ENCODE results near the gene OR7D4. TPM values are rescaled to one million over a fixed set of nuclear protein-coding genes. Genes with fewer than 3 reads are reported as not detected.
"Not testable (repeated sequence)": the region's sequence is repeated elsewhere in the genome, so short reads cannot be mapped to it uniquely, and the experiment has no call there.

OR7D4 gene
- polyA plus RNA-seq, 1 donor (not counting 4 experiments of a cell fraction or from before 2014, with no cell fraction given): not detected

DNA sequence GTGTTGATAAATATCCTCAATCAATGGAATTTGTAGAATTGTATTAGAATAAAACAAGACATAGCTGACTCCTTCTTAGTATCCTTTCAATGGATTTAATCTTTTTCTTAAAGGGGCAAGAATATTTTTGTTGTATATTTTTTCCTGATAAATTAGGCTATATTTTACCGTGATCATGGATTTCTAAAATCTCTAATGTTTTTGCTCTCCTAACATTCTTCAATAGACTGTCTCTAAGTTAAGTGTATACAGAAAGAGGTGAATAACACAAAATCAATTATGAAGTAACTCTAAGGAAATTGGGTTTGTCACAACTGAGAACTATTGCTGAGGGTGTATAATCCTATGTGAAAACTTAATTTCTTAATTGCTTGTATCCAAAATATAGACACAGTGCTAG lies 31.2 kb upstream of the OR7D4 start, which contains the start of gene OR7E24:
OR7E24 (plus strand) TSS at position 301 of the 400 bp plus-strand sequence. CDS start 114 bp downstream, outside the sequence.
- H3K27me3 ChIP-seq (ENCODE audit: control insufficient read depth, extremely low read depth, insufficient read depth, low read length): no peaks in the 10 kb centered on the region

DNA sequence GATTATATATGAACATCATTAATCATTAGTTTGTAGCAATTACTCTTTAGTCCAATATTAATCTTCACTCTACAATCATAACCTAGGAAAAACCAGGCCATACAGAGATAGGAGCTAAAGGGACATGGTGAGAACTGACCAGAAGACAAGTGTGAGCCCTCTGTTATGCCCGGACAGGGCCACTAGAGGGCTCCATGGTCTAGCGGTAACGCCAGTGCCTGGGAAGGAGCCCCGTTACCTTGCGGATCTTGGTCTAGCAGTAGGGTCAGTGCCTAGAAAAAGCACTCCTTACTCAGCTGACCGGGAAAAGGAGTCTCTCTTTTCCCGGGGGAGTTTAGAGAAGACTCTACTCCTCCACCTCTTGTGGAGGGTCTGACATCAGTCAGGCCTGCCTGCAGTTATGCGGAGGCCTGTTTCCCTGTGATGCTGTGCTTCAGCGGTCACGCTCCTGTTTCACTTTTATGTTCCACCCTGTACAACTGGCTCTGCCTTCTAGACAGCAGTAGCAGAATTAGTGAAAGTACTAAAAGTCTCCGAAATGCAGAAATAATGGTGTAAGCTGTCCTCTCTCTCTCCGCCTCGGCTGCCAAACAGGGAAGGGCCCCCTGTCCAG lies 13.8 kb downstream of the OR7D4 start:
- Histone ChIP-seq H3K9me1 (ENCODE audit: control insufficient read depth, extremely low read depth, insufficient read depth, low read length) (no peaks in the 10 kb centered on the region), H3K9me3 (ENCODE audit: control insufficient read depth, low read depth, low read length) (no peaks in the 10 kb centered on the region), H3K36me3 (ENCODE audit: control insufficient read depth in 2 of 2, extremely low read depth in 1 of 2, insufficient read depth in 2 of 2, low read length in 2 of 2) (no peaks in the 10 kb centered on the region), H3K27me3 (ENCODE audit: control insufficient read depth, extremely low read depth, insufficient read depth, low read length) (no peaks in the 10 kb centered on the region), H2AFZ (ENCODE audit: control insufficient read depth, low read length) (peak overlapping the region; percentile 62), H3K4me1 (ENCODE audit: control insufficient read depth, extremely low read depth, insufficient read depth, low read length) (no peaks in the 10 kb centered on the region), H3K27ac (ENCODE audit: control insufficient read depth, insufficient read depth, low read length) (no peak overlapping the region), H3K4me2 (ENCODE audit: control insufficient read depth, extremely low read depth, insufficient read depth, low read depth, low read length) (no peak overlapping the region), H3K4me3 (ENCODE audit: control insufficient read depth in 2 of 3, extremely low read depth in 1 of 3, insufficient read depth in 2 of 3, low read depth in 1 of 3, low read length in 3 of 3) (no peak overlapping the region), H4K20me1 (ENCODE audit: control insufficient read depth, extremely low read depth, insufficient read depth, low read length) (no peaks in the 10 kb centered on the region), H3K79me2 (ENCODE audit: control insufficient read depth, insufficient read depth, low read length) (no peaks in the 10 kb centered on the region), H3K9ac (ENCODE audit: control insufficient read depth, extremely low read depth, insufficient read depth, low read length) (no peak overlapping the region)
- dilution Hi-C loops (cut with MboI; ENCODE audit: extremely low pct_ligation_motif_present, low sequenced_read_pairs): no loop called here
- DNase-seq (ENCODE audit: low read depth, low spot score): no peak
- FAIRE-seq: no peak
- no peak for TF ChIP-seq EZH2 (IDR thresholded peaks at IDR 0.05; ENCODE audit: low read length)
- TF ChIP-seq, protein P1, sequence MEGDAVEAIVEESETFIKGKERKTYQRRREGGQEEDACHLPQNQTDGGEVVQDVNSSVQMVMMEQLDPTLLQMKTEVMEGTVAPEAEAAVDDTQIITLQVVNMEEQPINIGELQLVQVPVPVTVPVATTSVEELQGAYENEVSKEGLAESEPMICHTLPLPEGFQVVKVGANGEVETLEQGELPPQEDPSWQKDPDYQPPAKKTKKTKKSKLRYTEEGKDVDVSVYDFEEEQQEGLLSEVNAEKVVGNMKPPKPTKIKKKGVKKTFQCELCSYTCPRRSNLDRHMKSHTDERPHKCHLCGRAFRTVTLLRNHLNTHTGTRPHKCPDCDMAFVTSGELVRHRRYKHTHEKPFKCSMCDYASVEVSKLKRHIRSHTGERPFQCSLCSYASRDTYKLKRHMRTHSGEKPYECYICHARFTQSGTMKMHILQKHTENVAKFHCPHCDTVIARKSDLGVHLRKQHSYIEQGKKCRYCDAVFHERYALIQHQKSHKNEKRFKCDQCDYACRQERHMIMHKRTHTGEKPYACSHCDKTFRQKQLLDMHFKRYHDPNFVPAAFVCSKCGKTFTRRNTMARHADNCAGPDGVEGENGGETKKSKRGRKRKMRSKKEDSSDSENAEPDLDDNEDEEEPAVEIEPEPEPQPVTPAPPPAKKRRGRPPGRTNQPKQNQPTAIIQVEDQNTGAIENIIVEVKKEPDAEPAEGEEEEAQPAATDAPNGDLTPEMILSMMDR (optimal IDR thresholded peaks at IDR 0.05 in 1 of 3, IDR thresholded peaks at IDR 0.05 in 1 of 3, conservative IDR thresholded peaks at IDR 0.05 in 1 of 3; ENCODE audit: extremely low read depth in 1 of 3, insufficient read depth in 2 of 3, low read length in 3 of 3): peak; percentile 61 to 90 (median 81)

More for the DNA sequence above, 31.2 kb upstream of the OR7D4 start, which contains the start of gene OR7E24:
- H4K20me1 ChIP-seq (ENCODE audit: control insufficient read depth, extremely low read depth, insufficient read depth, low read length): no peaks in the 10 kb centered on the region
- H3K79me2 ChIP-seq (ENCODE audit: control insufficient read depth, insufficient read depth, low read length): no peaks in the 10 kb centered on the region
- DNase-seq (ENCODE audit: low read depth, low spot score): no peak
- no peak for TF ChIP-seq EZH2 (IDR thresholded peaks at IDR 0.05; ENCODE audit: low read length)
- no peak within 1 kb of the TSS for H3K9ac ChIP-seq (ENCODE audit: control insufficient read depth, extremely low read depth, insufficient read depth, low read length)
- no peak within 1 kb of the TSS for H3K4me3 ChIP-seq (ENCODE audit: control insufficient read depth in 2 of 3, extremely low read depth in 1 of 3, insufficient read depth in 2 of 3, low read depth in 1 of 3, low read length in 3 of 3)
- no peak within 1 kb of the TSS for H2AFZ ChIP-seq (ENCODE audit: control insufficient read depth, low read length)
- H3K9me1 ChIP-seq (ENCODE audit: control insufficient read depth, extremely low read depth, insufficient read depth, low read length): no peaks in the 10 kb centered on the region
- FAIRE-seq: no peak
- H3K27ac ChIP-seq (ENCODE audit: control insufficient read depth, insufficient read depth, low read length): no peak within 1 kb of the TSS
- no peaks in the 10 kb centered on the region for H3K9me3 ChIP-seq (ENCODE audit: control insufficient read depth, low read depth, low read length)
- H3K4me1 ChIP-seq (ENCODE audit: control insufficient read depth, extremely low read depth, insufficient read depth, low read length): no peaks in the 10 kb centered on the region
- H3K4me2 ChIP-seq (ENCODE audit: control insufficient read depth, extremely low read depth, insufficient read depth, low read depth, low read length): no peak within 1 kb of the TSS
- dilution Hi-C loops (cut with MboI; ENCODE audit: extremely low pct_ligation_motif_present, low sequenced_read_pairs): no loop called here
- H3K36me3 ChIP-seq (ENCODE audit: control insufficient read depth in 2 of 2, extremely low read depth in 1 of 2, insufficient read depth in 2 of 2, low read length in 2 of 2): no peaks in the 10 kb centered on the region

DNA sequence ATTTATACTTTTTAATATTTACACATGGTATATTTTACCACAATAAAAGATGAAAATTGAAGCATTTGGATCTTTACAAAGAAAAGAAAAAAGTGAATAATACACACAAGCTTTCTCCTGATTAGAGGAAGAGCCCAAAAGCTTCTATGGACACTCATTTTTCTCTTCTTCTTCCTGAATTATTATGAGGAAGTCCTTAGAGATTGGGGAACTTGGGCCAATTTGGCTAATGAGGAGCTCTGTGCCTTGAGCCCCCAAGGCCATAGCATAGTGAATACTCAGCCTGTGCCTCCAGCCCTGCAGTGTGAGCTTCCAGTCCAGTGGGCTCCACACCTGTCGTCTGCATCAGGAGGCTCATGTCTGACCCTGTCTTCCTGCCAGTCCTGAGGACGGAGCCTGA lies 21.3 kb downstream of the OR7D4 start:
- H4K20me1 ChIP-seq (ENCODE audit: control insufficient read depth, extremely low read depth, insufficient read depth, low read length); H3K27me3 ChIP-seq (ENCODE audit: control insufficient read depth, extremely low read depth, insufficient read depth, low read length); H3K4me2 ChIP-seq (ENCODE audit: control insufficient read depth, extremely low read depth, insufficient read depth, low read depth, low read length); H2AFZ ChIP-seq (ENCODE audit: control insufficient read depth, low read length); H3K9ac ChIP-seq (ENCODE audit: control insufficient read depth, extremely low read depth, insufficient read depth, low read length); H3K79me2 ChIP-seq (ENCODE audit: control insufficient read depth, insufficient read depth, low read length); H3K9me3 ChIP-seq (ENCODE audit: control insufficient read depth, low read depth, low read length); H3K36me3 ChIP-seq (ENCODE audit: control insufficient read depth in 2 of 2, extremely low read depth in 1 of 2, insufficient read depth in 2 of 2, low read length in 2 of 2); FAIRE-seq; H3K9me1 ChIP-seq (ENCODE audit: control insufficient read depth, extremely low read depth, insufficient read depth, low read length); H3K4me1 ChIP-seq (ENCODE audit: control insufficient read depth, extremely low read depth, insufficient read depth, low read length); DNase-seq (ENCODE audit: low read depth, low spot score); H3K4me3 ChIP-seq (ENCODE audit: control insufficient read depth in 2 of 3, extremely low read depth in 1 of 3, insufficient read depth in 2 of 3, low read depth in 1 of 3, low read length in 3 of 3); dilution Hi-C loops (cut with MboI; ENCODE audit: extremely low pct_ligation_motif_present, low sequenced_read_pairs); H3K27ac ChIP-seq (ENCODE audit: control insufficient read depth, insufficient read depth, low read length): not testable (repeated sequence)

Measured in keratinocyte (primary cell).